Mesenchymal stem cell (in vitro differentiated cells and primary cell): Measurements from ENCODE around the gene CUX1.
A peak's percentile ranks its signal among the peaks of the same experiment; 100 is the strongest.

Source experiments
- DNase-seq: peaks from one replicate; pipeline ENCODE4 v3.0.0-alpha.2; 2013
- H2AFZ ChIP-seq: one replicate; pipeline ENCODE4 v1.6.1; 2013; ENCODE audit warnings: low read depth, mild to moderate bottlenecking, control low read depth, inconsistent platforms, low read length, moderate library complexity
- H2AK5ac ChIP-seq: 2 replicates; pipeline ENCODE4 v1.6.1; 2013; ENCODE audit warnings: low read length, moderate library complexity, mild to moderate bottlenecking, inconsistent platforms; ENCODE audit not compliant: severe bottlenecking
- H2BK120ac ChIP-seq: one replicate; pipeline ENCODE4 v1.6.1; 2013; ENCODE audit warnings: low read depth, mild to moderate bottlenecking, inconsistent platforms, low read length, moderate library complexity
- H2BK12ac ChIP-seq, 2 experiments: one replicate each; pipeline ENCODE4 v1.6.1; 2013; ENCODE audit warnings: inconsistent platforms in 2 of 2, low read length in 2 of 2, mild to moderate bottlenecking in 2 of 2, moderate library complexity in 2 of 2, control low read depth in 1 of 2
- H2BK15ac ChIP-seq: one replicate; pipeline ENCODE4 v1.6.1; 2013; ENCODE audit warnings: mild to moderate bottlenecking, low read depth, inconsistent platforms; ENCODE audit not compliant: poor library complexity, severe bottlenecking
- H2BK5ac ChIP-seq: 2 replicates; pipeline ENCODE4 v1.6.1; 2013; ENCODE audit warnings: low read depth, mild to moderate bottlenecking, low read length, control low read depth, inconsistent platforms; ENCODE audit not compliant: poor library complexity, severe bottlenecking
- H3K14ac ChIP-seq, 2 experiments: one replicate each; pipeline ENCODE4 v1.6.1; 2013; ENCODE audit warnings: inconsistent platforms in 2 of 2, low read length in 2 of 2, control low read depth in 1 of 2, mild to moderate bottlenecking in 1 of 2, moderate library complexity in 1 of 2
- H3K18ac ChIP-seq, 2 experiments: one replicate each; pipeline ENCODE4 v1.6.1; 2013; ENCODE audit warnings: inconsistent platforms in 2 of 2, low read length in 2 of 2, control low read depth in 1 of 2, low read depth in 1 of 2, mild to moderate bottlenecking in 1 of 2
- H3K23ac ChIP-seq, 2 experiments: one replicate each; pipeline ENCODE4 v1.6.1; 2013; ENCODE audit warnings: inconsistent platforms in 2 of 2, low read length in 2 of 2, mild to moderate bottlenecking in 2 of 2, moderate library complexity in 2 of 2, control low read depth in 1 of 2
- H3K27ac ChIP-seq: 2 replicates; pipeline ENCODE4 v1.5.1; 2013; ENCODE audit warnings: mild to moderate bottlenecking, moderate library complexity, low read length, control low read depth, inconsistent platforms; ENCODE audit not compliant: poor library complexity, severe bottlenecking
- H3K27me3 ChIP-seq, 2 experiments: 2 replicates each; pipeline versions ENCODE4 v1.6.1 to v1.7.0; 2013; ENCODE audit warnings: low read length in 2 of 2, mild to moderate bottlenecking in 2 of 2, moderate library complexity in 2 of 2, control low read depth in 1 of 2, inconsistent platforms in 1 of 2; ENCODE audit not compliant: control insufficient read depth in 1 of 2, insufficient read depth in 1 of 2
- H3K36me3 ChIP-seq, 2 experiments: 2 replicates each; pipeline versions ENCODE4 v1.6.1 to v1.7.0; 2013; ENCODE audit warnings: low read length in 2 of 2, control low read depth in 1 of 2, inconsistent platforms in 1 of 2, low read depth in 1 of 2, mild to moderate bottlenecking in 1 of 2; ENCODE audit not compliant: insufficient read depth in 2 of 2, control insufficient read depth in 1 of 2
- H3K4ac ChIP-seq, 2 experiments: one replicate each; pipeline ENCODE4 v1.6.1; 2013; ENCODE audit warnings: inconsistent platforms in 2 of 2, low read length in 2 of 2, mild to moderate bottlenecking in 2 of 2, moderate library complexity in 2 of 2, control low read depth in 1 of 2, low read depth in 1 of 2
- H3K4me1 ChIP-seq: 2 replicates; pipeline ENCODE4 v1.6.1; 2013; ENCODE audit warnings: low read depth, low read length, control low read depth; ENCODE audit not compliant: control insufficient read depth, insufficient read depth
- H3K4me2 ChIP-seq: 2 replicates; pipeline ENCODE4 v1.6.1; 2013; ENCODE audit warnings: low read length, mild to moderate bottlenecking, inconsistent platforms; ENCODE audit not compliant: poor library complexity, severe bottlenecking
- H3K4me3 ChIP-seq, 2 experiments: 2 replicates each; pipeline versions ENCODE4 v1.5.1 to v1.7.0; 2013; ENCODE audit warnings: low read length in 2 of 2, mild to moderate bottlenecking in 2 of 2, control low read depth in 1 of 2, low read depth in 1 of 2; ENCODE audit not compliant: insufficient read depth in 1 of 2
- H3K79me1 ChIP-seq: replicated peaks from 2 replicates; pipeline ENCODE4 v1.6.1; 2013; ENCODE audit warnings: mild to moderate bottlenecking, control low read depth, low read length, inconsistent platforms; ENCODE audit not compliant: poor library complexity, severe bottlenecking
- H3K9ac ChIP-seq: 2 replicates; pipeline ENCODE4 v1.7.0; 2013; ENCODE audit warnings: mild to moderate bottlenecking, low read length, moderate library complexity
- H3K9me3 ChIP-seq: 2 replicates; pipeline ENCODE4 v1.7.0; 2013; ENCODE audit warnings: mild to moderate bottlenecking, low read length; ENCODE audit not compliant: control insufficient read depth
- H4K8ac ChIP-seq: one replicate; pipeline ENCODE4 v1.6.1; 2013; ENCODE audit warnings: inconsistent platforms, mild to moderate bottlenecking, low read length, moderate library complexity
- H4K91ac ChIP-seq: one replicate; pipeline ENCODE4 v1.6.1; 2013; ENCODE audit warnings: mild to moderate bottlenecking, low read length, inconsistent platforms
- WGBS: methylation state at CpG from one replicate; pipeline ENCODE4 v1.1.7; 2013; ENCODE audit warnings: mixed read lengths; 5-methylcytosine and 5-hydroxymethylcytosine counted together

Gene CUX1

DNA sequence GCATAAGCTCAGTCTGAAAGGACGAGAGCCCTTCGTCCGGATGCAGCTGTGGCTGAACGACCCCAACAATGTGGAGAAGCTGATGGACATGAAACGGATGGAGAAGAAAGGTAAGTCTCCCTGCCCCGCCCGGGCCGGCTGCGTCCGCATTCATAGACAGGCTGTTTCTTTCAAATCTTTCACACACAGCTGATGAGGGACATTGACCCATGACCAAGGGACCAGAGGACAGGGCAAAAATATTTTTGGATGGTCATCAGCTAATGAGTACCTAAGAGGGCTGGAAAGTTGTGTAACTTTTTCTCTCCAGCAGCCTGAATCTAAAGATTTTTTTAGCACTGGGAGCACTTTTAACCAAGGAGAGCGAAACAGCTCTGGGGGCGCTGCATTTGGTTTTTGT is 416.7 kb downstream of the CUX1 start:
- Histone ChIP-seq H3K4me3 (no peak overlapping the region), H3K23ac (no peak overlapping the region), H3K79me1 (peaks cover 5% of the 10 kb centered on the region), H2BK15ac (no peak overlapping the region), H2BK5ac (no peak overlapping the region), H3K18ac (no peak overlapping the region), H3K14ac (no peak overlapping the region), H3K4me2 (no peak overlapping the region), H3K27me3 (no peaks in the 10 kb centered on the region), H3K9ac (no peak overlapping the region), H2BK12ac (no peak overlapping the region), H2AFZ (no peak overlapping the region), H3K9me3 (no peaks in the 10 kb centered on the region), H3K4me1 (peaks cover 2% of the 10 kb centered on the region), H3K36me3 (peaks cover 14 to 42% of the 10 kb centered on the region in 2 experiments), H3K27ac (no peak overlapping the region), H3K4ac (no peak overlapping the region), H2BK120ac (no peak overlapping the region), H4K8ac (no peak overlapping the region), H2AK5ac (no peak overlapping the region), H4K91ac (no peak overlapping the region)
- WGBS = 96% methylated on average over 12 of the region's 12 CpGs
- no peak for DNase-seq

DNA sequence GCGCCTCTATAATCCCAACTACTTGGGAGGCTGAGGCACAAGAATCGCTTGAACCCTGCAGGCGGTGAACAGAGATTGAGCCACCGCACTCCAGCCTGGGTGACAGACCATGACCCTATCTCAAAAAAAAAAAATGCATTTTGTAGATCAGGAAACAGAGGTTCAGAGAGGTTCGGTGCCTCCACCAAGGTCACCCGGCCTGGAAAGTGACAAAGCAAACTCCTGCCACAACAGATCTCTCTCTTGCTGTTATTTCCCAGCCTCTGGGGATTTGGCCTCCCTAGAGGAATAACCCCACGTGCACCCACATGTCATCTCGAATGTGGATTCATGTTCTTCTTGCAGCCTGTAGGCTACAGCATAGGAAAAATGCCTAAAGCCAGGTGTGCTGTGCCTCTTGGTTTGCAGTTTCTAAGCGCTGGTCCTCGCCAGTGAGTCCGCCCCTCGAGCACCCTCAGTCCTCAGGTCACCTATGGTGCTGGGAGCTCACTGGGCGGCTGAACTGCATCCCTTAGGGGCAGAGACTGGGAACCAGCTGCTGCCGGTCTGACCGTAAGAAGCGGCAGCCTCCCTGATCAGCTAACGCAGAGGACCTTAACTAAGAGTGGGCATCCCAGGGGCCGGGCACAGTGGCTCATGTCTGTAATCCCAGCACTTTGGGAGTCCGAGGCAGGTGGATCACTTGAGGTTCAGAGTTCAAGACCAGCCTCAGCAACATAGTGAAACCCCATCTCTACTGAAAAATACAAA is 417.6 kb downstream of the CUX1 start:
- no peak overlapping the region for H2BK120ac ChIP-seq
- no peak overlapping the region for H3K4me2 ChIP-seq
- H3K36me3 ChIP-seq = peaks cover 18 to 41% of the 10 kb centered on the region in 2 experiments
- peaks cover 5% of the 10 kb centered on the region for H3K79me1 ChIP-seq
- 98% methylated on average over 19 of the region's 19 CpGs for WGBS
- H2BK12ac ChIP-seq = no peak overlapping the region
- no peak overlapping the region for H4K8ac ChIP-seq
- H4K91ac ChIP-seq = no peak overlapping the region
- H2BK5ac ChIP-seq = no peak overlapping the region
- H3K4me1 ChIP-seq = peaks cover 2% of the 10 kb centered on the region
- no peak for DNase-seq
- no peaks in the 10 kb centered on the region for H3K9me3 ChIP-seq
- H3K14ac ChIP-seq = no peak overlapping the region
- H3K27me3 ChIP-seq = no peaks in the 10 kb centered on the region
- H2BK15ac ChIP-seq = no peak overlapping the region
- H3K9ac ChIP-seq = no peak overlapping the region
- H3K23ac ChIP-seq = no peak overlapping the region
- H3K18ac ChIP-seq = no peak overlapping the region
- no peak overlapping the region for H3K4ac ChIP-seq
- H3K4me3 ChIP-seq = peak overlapping the region in 1 of 2 experiments; percentile 14
- no peak overlapping the region for H2AK5ac ChIP-seq
- no peak overlapping the region for H3K27ac ChIP-seq
- H2AFZ ChIP-seq = no peak overlapping the region

DNA sequence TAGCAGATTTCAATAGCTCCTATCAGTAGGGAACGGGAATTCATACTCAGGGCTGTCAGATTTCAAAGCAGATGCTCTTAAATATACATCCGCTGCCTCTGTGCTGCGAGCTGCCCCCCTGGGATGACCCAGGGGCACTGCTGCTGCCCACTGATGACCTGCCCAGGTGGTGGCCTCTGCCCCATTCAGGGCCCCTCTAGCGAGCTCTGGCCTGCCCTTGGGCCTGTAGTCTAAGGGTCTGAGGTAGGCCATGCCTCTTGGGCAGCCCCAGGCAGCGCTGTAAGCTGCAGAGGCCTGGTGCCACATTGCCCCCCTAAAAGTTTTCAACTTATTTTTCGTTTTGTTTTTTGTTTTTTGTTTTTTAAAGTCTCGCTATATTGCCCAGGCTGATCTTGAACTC is 418.7 kb downstream of the CUX1 start:
- H3K4me2 ChIP-seq = no peak overlapping the region
- no peaks in the 10 kb centered on the region for H3K27me3 ChIP-seq
- H3K4me3 ChIP-seq = no peak overlapping the region
- no peak overlapping the region for H2BK12ac ChIP-seq
- H3K23ac ChIP-seq = no peak overlapping the region
- no peak for DNase-seq
- H3K9me3 ChIP-seq = no peaks in the 10 kb centered on the region
- H3K36me3 ChIP-seq = peaks cover 23 to 38% of the 10 kb centered on the region in 2 experiments
- H2BK15ac ChIP-seq = no peak overlapping the region
- H3K4ac ChIP-seq = no peak overlapping the region
- WGBS = 90% methylated on average over 7 of the region's 7 CpGs
- H4K8ac ChIP-seq = no peak overlapping the region
- no peak overlapping the region for H2AFZ ChIP-seq
- H2BK5ac ChIP-seq = no peak overlapping the region
- peaks cover 2% of the 10 kb centered on the region for H3K4me1 ChIP-seq
- H4K91ac ChIP-seq = no peak overlapping the region
- no peak overlapping the region for H3K27ac ChIP-seq
- H2BK120ac ChIP-seq = no peak overlapping the region
- no peak overlapping the region for H3K9ac ChIP-seq
- no peak overlapping the region for H3K18ac ChIP-seq
- peaks cover 5% of the 10 kb centered on the region for H3K79me1 ChIP-seq
- no peak overlapping the region for H2AK5ac ChIP-seq
- H3K14ac ChIP-seq = no peak overlapping the region

DNA sequence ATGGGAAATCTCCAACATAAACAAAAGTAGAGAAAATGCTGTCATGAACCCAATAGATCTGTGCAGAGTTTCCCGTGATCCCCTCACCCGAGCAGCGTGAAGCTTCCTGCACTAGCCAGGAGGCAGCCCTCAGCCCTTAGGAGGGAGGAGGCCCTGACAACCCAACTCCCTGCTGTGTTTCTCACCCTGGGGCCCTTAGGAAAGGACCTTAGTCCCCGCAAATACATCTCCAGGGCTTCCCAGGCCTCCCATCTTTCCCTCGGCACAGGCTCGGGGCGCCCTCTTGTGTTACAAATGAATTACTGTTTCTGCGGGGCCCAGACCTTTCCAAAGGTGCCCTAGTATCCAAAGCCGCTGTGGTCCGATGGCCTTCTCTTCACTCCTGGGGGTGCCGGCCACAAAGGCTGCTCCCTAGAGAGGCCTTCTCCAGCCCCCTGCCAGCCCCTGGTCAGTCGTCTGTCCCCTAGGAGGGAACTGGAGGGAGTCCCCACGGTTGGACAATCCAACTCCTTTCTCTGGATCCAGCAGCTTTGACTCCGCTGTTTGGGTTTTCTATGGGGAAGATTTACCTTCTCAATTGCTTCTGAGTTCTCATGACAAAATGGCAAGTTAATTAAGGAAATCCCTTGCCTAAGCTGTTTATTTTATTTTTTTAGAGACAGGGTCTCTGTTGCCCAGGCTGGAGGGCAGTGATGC is 419.3 kb downstream of the CUX1 start:
- Histone ChIP-seq H4K91ac (no peak overlapping the region), H3K27ac (no peak overlapping the region), H3K27me3 (no peaks in the 10 kb centered on the region), H3K14ac (no peak overlapping the region), H3K79me1 (peaks cover 5% of the 10 kb centered on the region), H2AFZ (no peak overlapping the region), H3K18ac (no peak overlapping the region), H2AK5ac (no peak overlapping the region), H3K36me3 (peaks cover 26 to 44% of the 10 kb centered on the region in 2 experiments), H3K9ac (no peak overlapping the region), H3K4me2 (no peak overlapping the region), H2BK120ac (no peak overlapping the region), H2BK5ac (no peak overlapping the region), H3K4me3 (no peak overlapping the region), H3K4me1 (peaks cover 2% of the 10 kb centered on the region), H3K23ac (no peak overlapping the region), H2BK12ac (no peak overlapping the region), H2BK15ac (no peak overlapping the region), H3K4ac (no peak overlapping the region), H4K8ac (peak overlapping the region; percentile 38), H3K9me3 (no peaks in the 10 kb centered on the region)
- peak; percentile 70 for DNase-seq
- 27% methylated on average over 14 of the region's 14 CpGs for whole genome bisulfite sequencing
